EL (cell line): ENCODE measurements around the gene CALM1.
A peak's percentile ranks its signal among the peaks of the same experiment; 100 is the strongest.

ENCODE experiments used
- DNase-seq: peaks from one replicate; pipeline ENCODE4 v3.0.0-alpha.2; 2016

The CALM1 gene

DNA sequence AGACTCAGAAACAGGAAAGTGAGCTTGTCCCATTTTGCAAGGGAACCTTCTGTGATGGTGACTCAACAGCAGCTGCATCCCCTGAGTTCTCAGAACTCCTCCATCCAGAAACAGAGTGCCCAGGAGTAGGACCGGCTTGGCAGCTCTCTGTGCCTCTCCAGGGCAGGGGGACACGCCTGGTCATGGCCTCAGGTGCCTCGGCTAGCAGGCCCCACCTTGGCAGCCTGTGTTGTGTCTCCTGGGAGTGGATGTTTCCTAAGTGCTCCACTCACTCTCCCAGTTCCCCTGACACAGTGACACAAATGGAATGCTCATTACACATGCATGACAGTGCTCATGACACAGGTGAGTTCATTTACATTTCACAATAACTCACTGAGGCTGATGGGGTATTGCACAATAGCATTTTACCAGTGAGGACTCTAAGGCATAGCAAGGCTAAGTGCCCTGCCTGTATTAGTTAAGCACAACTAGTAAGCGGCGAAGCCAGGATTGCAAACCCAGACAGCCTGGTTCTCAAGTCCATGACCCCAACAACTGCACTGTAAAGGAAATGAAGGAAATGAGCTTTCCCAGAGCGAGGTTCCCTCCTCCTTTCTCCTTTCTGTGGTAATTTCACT is 47.4 kb downstream of the CALM1 start:
- DNase-seq: no peak

DNA sequence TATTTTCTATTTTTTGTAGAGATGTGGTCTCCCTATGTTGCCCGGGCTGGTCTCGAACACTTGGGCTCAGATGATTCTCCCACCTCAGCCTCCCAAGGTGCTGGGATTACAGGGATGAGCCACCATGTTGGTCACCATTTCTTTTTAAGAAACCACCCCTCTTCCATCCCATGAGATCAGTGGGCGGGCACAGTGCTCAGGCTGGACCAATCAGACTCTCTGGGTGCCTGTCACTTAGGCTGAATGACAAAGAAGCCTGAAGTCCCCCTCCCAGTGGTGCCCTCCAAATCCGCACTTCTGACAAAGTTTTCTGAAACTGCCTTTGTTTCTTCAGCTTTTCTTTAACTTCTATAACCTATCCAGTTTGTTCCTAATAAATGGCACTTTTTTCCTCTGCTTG is 48.2 kb downstream of the CALM1 start:
- DNase-seq: no peak

DNA sequence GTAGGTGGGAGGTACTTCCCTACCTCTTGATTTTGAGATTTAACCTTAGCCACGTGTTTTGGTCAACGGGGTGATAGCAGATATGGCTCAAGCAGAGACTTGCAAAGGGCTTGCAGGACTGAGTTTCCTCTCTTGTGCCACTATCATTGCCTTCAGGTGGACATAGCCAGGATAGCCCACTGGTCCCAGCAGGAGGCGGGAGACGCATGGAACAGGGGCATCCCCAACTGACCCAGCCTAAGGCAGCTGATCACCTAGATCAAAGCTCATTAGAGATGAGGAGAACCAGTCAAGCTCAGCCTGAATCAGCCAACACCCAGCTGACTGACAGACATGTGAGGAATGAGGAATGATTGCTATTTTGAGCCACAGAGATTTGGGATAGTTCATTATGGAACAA is 49.6 kb downstream of the CALM1 start:
- no peak for DNase-seq

DNA sequence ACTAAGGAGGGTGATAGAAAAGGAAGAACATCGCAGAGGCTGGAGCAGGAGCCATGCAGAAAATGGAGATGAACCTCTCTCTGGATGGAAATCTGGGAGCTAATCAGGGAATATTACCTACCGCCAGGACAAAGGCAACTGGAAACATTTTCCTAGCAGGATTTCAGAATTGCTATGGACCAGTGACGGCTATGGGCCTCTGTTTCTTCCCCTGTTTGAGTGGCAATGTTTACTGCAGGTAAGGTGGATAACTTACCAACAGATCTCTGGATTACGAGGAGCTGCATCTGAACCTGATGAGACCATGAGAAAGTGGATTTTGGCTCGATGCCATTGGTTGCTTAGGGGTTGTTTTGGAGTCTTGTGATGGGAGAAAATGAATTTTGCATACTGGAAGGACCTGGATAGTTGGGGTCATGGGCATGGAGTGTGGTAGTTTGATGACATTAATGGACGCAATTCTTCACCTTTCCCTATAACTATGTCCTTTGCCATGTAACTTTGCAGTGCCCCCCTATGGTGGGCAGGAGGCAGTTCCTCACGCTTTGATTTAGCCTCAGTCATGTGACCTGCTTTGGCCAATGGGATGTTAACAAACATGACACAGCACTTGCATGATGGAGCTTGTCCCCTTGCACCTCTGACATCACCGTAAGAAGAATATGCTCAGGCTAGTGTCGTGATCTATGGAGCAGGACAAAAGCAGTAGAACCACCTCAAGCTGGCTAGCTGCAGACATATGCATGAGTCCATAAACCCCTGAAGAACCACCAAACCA is 51.1 kb downstream of the CALM1 start:
- DNase-seq: no peak

DNA sequence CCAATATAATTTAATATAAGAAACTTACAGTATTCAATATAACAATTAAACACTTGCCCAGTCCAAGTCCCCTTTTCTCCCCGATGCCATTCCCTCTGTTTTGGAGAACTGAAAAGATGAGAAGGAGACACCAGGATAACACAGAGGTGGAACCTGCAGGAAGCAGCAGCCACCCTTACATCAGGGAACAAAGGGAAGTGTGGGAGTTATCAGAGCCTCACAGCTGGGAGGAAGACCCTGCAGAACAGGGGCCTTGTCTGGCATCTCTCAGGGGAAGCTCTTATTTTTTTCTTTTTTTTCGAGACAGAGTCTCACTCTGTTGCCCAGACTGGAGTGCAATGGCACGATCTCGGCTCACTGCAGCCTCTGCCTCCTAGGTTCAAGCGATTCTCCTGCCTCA is 52.6 kb downstream of the CALM1 start:
- no peak for DNase-seq

DNA sequence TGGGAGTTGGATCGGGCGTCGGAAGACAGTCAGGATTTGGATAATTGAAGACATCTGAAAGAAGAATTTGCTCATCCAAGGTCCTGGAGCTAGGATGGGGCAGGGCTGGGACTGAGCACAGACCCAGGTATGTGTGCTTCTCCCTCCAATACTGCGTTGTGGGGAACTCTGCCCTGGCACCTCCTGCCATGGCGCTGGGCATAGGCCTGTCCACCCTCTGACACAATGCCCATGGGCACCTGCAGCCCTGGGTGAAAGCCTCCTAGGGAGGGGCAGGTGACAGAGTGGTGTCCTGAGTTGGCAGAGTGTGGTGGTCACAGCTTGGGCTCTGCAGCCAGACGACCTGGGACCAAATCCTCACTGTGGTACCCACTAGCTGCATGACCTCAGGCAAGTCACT is 53.3 kb downstream of the CALM1 start:
- DNase-seq: no peak

DNA sequence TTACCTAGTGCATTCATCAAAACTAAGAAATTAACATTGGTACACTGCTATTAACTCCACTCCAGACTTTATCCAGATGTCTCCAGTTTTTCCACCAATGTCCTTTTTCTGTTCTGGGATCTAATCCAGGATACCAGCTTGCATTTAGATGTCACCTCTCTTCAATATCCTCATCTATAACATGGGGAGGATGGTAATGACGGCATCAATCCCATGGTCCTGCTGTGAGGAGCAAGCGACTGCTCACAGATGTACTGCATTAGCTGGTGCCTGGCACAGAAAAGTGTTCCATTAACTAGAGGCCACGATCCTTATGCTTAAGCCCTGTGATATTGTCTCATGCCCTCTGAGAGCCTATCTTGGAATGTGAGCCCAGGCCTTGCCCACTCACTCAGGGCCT is 53.8 kb downstream of the CALM1 start:
- DNase-seq: no peak

DNA sequence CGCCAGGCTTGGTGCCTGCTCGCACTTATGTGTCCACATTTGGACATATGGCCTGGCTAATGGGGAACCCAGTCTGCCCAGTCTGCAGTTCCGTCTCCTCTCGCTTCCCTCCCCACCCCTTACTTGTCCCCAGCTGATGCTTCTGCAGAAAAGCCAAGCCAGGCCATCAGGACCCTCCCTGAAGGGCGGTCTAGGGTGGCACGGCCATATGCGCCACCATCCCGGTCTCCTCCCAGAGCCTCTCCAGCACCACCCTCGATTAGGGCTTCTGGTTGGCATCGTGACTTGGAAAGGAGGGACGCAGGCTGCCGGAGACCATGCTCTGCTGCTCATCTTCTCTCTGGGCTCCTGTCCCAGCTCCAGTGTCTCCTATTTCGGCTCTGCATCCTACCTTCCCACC is 54.6 kb downstream of the CALM1 start:
- DNase-seq: no peak

DNA sequence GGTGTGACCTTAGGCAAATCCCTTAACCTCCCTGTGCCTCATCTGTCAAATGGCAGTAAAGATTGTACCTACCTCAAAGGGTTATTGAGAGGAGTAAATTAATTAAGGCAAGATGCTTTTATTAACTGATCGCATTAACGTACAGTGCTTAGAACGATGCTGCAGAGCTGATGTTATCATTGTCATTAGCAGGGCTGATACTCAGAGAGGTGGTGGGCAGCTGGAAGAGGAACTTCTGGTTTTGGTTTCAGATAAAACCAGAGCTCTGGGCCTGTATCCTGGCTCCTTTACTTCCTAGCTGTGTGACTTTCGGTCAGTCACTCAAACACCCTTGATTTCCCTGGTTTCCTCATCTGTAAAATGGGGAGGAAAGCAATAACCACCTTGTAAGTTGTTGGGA is 55.1 kb downstream of the CALM1 start:
- no peak for DNase-seq

DNA sequence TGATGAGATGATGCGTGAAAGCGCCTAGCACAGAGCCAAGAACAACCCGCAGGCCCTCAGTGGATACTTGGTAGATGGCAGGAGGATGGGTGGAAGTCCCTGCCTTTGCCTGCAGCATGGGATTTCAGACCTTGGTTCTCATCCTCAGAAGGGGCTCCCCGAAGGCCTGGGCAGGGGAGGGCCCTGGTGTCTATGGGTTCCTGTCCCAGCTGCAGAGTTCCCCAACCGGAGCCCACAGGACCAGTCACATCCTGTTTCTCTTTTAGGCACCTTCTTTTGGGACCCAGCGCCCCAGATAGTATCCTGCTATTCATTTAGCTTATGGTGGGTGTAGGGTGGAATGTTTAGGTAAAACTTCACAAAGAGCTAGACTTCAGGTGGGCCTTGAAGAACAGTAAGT is 55.5 kb downstream of the CALM1 start:
- DNase-seq: no peak

DNA sequence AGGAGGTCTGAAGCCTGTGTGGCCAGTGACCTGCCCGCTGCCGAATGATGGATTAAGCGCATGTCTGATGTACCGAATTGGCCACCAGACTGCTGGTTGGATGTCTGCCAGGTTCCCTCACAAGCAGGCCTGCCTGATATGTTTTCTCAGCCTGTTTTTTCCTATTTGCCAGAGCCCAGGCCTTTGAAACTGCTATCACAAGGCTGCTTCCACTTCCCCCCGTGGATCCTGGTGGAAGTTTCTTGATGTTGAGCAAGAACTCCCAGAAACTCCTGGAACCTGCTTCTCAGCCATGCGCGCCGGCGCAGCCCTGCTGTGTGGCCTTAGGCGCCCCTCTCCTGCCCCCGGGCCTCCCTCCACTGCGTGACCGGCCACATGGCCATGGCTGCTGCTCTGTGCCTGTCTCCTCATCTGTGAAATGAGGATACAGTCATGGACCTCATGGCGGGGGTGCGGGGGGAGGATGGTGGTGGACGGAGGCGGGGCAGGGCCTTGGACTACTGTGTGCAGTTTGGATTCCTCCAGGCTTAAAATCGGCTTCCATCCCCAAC is 56.6 kb downstream of the CALM1 start:
- no peak for DNase-seq

DNA sequence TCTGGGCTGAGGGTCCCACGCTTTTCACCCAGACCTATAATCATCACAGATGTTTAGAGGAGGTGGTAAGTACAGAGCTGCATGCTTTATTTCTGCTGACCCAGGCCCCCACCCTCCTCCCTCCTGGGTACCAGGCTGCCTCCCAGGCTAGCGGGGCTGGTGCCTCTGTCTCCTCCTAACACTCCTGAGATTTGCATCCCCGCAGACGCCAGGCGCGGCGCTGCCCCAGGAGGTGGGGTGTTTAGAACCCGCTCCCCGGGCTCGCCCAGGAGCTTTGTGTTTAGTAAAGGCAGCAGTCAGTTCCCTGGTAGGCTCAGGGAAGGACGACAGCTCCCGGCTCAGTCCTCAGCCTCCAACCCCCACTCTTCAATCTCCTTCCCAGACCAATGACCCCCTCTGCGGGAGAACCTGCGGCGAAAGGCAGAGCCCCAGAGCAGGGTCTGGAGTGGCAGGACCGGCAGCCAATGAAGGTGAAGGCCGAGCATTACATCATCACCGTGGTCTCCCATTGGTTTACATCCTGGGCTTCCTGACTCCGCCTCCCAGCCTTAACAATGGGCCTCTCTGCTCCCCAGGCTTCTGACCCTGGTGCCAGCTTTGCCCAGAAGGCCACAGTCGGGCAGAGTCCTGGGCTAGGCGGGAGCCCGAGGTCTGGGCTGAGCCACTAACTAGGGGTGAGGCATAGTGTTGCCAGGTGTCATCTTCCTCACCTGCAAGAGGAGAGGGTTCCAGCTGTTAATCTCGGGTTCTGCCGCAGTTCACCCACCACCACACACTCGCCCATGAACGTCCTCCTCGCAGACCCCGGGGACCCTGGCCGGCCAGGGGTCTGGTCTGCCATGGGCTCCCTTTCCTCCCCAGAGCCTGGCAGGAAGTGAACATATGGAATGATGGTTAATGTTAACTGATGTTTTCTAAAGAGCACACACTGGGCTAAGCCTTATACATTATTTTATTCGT is 57.5 kb downstream of the CALM1 start:
- peak; percentile 87 for DNase-seq

DNA sequence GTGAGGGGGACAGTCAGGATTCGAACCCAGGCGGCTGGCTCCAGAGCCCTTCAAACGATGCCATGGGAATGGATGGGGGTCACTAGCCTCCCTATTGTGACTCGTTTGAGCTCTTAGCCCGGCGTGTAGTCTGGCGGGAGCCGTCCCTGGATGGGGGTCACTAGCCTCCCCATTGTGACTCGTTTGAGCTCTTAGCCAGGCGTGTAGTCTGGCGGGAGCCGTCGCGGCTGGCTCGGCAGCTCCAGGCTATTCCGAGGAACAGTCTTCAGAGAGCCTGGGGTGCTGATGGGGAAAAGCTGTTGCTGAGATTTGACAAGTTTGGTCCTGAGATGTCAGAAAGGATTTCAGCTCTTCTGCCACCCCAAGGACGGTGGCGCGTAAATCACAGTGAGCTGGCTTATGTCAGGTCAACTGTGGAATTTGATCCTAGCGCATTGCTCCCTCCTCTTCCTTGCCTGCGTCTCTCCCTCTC is 58.3 kb downstream of the CALM1 start:
- DNase-seq: no peak

DNA sequence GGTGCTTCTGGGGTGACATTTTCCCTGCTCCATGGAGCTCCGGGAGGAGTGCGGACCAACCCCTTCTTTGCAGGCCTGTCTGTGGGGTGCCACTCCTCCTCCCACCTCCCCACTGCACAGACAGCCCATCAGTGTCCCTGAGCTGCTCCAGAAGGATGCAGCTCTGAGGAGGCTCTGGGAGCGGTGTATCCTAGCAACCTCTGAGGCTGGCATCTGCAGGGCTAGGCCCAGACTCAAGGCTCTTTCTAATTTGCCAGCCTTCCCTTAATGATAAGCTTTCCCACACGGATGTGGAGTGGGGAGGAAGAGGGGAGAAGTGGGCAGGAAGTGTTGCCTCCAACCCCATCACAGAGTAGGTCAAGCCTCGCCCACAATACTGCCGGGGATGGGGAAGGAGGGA is 59.7 kb downstream of the CALM1 start:
- DNase-seq: no peak

DNA sequence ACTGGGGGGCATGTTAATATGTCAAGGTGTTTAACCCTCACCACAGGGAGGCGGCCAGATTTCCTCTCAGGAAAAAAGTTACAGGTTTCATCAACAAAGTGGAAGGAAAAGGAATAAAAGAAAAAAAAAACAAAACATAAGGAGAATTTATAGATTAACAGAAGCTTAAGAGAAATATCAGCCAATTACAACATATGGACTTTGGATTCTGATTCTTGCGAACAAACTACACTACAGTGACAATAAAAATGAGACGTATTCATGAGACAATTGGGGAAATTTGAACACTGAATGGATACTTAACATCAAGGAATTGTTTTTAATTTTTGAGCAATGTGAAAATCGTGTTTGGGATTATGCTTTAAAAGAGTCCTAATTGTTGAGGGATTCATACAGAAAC is 60.4 kb downstream of the CALM1 start:
- DNase-seq: no peak
